Fibroblast of gingiva (primary cell): ENCODE measurements around the gene APOBEC3A.
"Not testable (repeated sequence)": the region's sequence is repeated elsewhere in the genome, so short reads cannot be mapped to it uniquely, and the experiment has no call there.

Experiments
- DNase-seq: peaks from one replicate; pipeline ENCODE4 v3.0.0-alpha.2; 2011; ENCODE audit warnings: low read depth

The APOBEC3A gene

DNA sequence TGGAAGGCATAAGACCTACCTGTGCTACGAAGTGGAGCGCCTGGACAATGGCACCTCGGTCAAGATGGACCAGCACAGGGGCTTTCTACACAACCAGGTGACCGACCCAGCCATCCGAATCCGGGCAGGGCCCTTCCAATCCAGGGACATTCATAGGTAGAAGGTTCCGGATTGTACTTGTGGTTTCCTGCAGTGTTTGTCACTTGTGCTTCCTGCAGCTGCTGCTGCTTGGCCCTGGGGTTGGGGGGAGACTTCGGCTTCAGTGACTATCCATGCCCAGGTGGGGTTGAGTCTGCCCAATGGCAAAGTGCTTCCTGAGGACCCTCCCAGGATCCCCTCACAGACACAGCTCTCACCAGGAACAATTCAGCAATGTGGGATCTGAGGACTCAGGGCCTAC is 2.2 kb downstream of the APOBEC3A start:
- DNase-seq, result peak; percentile 0

DNA sequence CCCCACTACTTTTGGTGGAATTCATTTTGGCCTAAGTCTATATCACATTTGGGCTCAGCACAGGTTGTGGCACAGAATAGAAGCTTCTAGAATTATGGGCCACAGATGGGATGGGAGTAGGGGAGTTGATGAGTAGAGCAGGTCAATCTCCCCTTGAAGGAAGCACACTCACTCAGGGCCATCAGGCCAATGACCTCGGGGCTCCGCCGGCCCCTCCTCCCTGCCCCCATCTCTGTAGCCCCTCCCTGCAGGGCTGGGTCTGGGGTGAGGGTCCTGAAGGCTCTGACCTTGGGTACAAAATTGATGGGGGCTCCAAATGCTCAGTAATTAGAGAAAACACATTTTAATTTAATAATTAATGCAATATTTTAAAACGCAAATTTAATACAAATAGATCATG is 3.3 kb downstream of the APOBEC3A start:
- not testable (repeated sequence) for DNase-seq

DNA sequence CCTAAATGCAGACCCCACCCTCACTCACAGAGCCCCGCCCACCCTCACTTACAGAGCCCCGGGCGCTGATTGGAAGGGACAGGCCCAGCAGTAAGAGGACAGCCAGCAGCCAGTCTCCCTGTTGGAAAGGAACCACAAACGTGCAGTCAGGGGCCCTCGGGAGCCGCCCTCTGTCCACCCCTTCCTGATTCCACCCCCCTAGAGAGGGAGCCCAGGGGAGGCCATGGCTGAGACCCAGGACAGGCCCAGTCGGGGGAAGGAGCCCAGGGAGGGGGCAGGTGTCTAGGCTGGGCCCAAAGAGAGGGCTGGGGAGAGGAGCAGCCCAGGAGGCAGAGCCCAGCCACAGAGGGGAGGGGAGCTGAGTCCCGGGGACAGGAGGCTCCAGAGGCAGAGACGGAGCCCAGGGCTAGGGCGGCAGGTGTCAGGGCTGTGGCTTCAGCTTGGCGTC is 5.9 kb downstream of the APOBEC3A start:
- not testable (repeated sequence) for DNase-seq

DNA sequence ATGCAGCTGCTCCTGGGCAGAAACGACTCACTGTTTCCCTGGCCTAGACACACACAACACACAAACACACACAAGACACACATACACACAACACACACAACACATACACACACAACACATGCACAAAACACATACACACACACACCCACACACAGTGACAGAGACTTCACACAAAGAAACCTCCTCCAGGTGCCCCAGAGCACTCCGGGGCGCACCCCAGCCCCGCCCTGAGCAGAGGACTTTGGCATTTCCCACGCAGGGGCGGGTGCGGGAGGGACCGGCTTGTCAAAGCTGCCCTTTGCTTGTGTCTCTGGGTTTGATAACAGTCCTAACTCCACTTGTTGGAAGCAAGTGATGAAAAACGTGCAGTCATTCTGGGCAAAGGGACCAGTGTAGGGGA is 6.5 kb downstream of the APOBEC3A start:
- no peak for DNase-seq

DNA sequence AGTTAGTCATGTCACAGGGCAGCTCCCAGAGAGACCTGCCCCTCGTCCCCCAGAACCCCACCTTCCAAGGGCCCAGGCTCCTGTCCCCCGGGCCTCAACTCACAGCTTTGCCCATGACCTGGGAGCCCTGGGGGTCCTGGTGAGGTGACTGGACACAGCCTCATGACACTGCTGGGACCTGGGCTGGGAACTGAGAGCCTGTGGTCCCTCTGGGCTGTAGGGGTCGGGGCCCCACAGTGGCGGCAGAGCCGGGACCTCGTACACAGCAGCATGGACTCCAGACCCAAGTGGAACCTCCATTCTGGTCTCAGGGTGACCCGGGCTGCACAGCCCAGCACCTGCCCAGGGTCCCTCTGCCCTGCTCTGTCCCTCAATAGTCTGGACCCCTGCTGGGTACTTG is 6.9 kb downstream of the APOBEC3A start:
- DNase-seq, result no peak

DNA sequence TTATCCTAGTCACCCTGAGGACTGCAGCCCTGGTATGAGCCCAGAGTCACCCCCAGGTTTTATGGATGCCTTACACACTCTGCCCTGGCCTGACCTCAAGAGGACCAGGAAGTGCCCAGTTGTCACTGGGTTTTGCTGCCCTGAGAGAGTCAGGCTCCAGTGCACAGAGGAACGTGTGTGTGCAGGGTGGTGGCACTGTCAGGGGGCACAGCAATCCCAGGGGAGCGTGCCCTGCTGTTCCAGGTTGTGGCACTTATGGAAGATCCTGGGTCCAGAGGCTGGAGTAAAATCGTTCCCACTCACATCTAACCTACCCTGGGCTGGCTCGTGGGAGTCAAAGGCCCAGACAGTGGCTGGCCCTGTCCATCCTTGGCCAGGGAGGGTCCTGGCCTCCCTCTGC is 7.6 kb downstream of the APOBEC3A start:
- no peak for DNase-seq

DNA sequence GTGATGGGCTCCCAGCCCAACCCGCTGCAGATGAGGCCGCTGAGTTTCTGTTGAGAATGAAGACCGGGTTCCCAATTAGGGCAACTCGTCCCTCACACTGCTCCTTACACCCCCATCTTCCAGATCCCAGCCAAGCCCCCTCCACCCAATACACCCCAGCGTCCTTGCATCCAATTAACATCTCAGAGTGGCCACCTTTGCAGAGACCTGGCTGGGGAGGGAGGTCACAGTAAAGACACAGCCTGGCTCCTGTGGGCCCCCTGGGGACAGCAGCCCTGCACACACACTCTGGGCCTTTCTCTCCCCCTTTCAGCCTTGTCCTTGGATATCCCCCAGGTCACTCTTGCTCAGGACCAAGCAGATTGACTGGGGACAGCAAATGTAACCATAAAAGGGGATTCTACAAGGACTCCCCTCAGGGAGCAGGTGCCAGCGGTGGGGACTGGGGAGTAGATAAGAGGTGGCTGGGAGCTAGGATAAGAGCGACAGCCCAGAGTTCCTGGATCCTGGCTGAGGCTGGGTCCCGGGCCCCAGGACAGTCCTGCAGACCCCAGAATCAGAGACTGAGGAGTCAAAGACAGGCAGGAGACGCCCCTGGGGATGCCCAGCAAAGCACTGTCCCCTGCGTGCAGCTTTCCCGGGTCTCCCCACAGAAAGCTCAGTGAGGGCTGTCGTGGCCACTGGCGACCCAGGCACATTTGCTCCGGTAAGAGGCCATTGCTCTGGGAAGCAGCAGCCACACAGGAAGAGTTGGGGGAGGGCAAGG is 8.4 kb downstream of the APOBEC3A start:
- no peak for DNase-seq

DNA sequence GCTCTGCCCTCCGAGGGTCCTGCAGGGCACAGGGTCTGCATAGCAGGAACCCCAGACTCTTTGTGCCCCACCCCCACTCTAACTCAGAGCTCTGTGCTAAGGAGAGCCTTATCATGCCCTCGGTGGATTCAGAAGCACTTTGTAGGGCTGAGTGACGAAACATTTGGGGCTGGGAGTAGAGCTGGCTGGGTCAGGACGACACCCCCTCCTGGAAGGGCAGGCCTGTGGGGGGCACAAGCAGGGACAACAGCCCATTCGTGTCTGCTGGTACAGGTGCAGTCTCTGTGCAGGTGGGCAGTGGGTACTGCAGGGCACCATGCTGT is 8.9 kb downstream of the APOBEC3A start:
- DNase-seq, result no peak

DNA sequence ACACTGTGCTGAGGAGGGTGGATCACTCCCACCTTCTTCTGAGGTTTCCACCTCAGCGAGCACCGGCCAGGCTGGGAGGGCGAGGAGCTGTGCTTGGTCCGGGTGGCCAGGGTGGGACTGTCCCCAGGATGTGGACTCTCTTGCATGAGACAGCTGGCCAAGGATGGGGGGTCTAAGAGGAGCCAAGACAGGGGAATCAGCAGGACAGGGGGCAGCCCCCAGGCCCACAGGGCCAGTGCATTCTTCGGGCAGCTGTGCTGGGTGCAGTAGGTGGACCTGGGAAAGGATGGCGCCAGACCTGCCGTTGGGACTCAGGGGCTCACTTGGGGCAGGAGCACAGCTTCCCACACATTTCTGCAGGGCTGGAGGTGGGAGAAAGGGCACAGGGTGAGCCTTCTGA is 9.5 kb downstream of the APOBEC3A start:
- no peak for DNase-seq

DNA sequence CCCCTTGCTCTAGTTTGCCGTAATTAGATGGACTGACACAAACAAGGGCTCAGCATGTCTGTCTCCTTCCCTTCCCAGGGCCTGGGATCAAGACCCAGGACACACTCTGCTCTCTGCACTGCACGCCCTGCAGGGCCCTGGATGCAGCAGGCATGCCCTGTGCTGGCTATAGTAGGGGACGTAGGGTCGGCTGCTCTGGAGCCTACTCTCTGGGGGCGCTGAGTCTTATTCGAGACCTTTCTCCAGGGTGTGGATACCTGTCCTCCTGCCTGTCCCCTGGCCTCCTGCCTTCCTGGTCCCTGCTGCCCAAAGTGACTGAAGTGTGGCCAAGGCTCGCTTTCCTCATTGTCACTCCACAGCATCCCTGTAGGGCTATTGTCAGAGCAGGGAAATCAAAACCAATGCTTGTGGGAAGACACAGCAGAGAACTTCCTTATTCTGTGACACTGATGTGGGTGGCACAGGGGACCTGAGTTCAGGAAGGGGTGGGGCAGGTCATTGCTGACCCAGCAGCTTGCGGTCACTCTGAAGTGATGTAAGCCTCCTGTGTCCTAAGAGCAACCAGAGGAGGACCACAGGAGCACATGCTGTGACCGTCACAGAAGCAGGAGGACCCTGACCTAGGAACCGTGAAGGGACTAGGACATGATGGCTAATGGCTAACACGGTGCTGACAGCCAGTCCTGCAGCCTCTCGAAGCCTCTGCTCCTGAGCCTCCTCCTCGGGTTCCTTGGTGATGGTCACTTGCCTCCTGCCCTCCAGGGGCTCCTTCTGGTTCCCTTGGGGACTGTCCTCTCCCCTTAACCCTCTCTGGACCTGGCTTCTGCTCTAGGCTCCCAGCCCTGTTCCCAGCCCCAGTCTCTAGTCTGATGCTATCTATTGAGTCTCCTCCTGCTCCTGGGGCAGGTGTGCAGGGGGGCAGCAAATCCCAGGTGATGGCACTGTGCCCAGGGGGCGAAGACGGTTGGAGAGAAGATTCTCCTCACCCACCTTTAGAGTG is 10.3 kb downstream of the APOBEC3A start:
- DNase-seq, result no peak

DNA sequence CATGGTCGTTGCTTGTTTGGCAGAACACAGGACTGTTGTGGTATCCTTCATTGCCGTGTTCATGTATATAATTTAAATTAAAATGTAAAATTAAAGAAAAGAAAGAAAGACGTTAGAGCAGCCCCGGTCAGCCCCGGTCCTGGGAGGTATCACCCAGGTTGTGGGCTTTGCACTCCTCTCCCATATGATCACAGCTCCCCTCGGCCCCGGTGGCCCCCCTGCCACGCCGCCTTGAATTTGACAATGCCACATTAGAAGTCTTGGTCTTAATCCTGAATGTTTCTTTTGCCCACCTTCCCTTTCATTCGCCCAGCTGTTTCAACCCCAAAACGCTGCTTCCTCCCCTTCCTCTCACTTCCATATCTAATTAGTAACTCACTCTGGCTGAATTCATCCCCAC is 11.4 kb downstream of the APOBEC3A start:
- no peak for DNase-seq

DNA sequence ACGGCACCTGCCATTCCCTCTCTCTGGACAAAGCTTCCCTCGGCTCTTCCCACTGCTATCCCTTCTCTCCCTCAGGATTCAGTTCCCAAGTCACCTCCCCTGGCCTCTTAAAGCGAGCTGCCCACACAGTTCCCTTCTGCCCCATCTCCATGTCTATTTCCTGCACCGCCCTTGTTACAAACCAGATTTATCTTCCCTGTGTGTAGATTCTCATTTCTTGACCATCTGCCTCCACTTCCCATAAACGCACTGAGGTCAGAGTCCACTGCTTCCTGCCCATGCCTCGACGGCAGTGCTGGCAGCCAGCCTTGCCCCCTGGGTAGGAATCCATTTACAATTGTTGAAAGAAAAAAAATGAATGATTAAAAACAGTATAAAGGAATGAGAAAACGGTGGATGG is 13.1 kb downstream of the APOBEC3A start:
- no peak for DNase-seq

DNA sequence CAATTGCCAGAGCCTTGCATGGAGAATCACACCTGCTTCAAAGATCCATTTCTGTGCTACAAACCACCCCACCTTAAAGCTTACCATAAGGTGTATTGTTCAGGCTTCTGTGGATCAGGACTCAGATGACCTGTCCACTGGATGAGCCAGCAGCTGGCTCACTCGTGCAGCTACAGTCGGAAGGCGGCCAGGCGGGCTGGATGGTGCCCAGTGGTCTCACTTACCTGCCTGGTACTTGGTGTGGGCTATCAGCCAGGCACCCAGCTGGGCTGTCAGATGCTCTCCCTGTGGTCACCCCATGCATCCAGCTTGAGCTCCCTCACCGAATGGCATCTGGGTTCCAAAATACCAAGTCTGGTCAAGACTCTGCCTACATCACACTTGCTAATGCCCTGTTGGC is 13.8 kb downstream of the APOBEC3A start:
- DNase-seq, result no peak

DNA sequence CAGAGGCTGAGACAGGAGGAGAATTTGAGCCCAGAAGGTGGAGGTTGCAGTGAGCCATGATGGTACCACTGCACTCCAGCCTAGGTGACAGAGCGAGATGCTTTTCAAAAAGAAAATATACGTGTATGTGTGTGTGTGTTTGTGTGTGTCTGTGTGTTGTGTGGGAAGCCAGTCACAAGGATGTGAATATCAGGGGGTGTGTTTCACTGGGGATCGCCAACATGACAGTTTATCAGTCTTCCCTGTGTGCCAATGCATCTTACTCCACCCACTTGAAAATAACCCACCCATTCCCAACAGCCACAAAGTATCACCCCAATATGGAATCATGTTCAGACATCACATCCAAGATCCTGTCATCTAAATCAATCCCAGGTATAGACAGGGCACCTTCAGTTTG is 14.4 kb downstream of the APOBEC3A start:
- DNase-seq, result no peak

DNA sequence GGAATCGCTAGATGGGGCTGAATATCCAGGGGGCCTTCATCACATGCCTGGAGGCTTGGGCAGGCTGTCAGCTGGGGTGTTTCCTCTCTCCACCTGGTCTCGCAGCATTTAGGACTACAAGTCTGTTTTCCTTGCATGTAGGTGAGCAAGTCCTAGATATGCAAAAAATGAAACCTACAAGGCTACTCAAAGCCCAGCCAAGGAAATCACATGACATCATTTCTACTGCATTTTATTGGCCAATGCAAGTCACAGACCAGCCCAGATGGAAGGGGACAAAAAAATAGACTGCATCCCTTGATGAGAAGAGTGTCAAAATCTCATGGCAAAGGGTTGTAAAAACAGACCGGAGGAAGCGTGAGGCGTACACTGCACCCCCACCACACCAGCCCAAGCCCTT is 15.1 kb downstream of the APOBEC3A start:
- DNase-seq, result no peak

DNA sequence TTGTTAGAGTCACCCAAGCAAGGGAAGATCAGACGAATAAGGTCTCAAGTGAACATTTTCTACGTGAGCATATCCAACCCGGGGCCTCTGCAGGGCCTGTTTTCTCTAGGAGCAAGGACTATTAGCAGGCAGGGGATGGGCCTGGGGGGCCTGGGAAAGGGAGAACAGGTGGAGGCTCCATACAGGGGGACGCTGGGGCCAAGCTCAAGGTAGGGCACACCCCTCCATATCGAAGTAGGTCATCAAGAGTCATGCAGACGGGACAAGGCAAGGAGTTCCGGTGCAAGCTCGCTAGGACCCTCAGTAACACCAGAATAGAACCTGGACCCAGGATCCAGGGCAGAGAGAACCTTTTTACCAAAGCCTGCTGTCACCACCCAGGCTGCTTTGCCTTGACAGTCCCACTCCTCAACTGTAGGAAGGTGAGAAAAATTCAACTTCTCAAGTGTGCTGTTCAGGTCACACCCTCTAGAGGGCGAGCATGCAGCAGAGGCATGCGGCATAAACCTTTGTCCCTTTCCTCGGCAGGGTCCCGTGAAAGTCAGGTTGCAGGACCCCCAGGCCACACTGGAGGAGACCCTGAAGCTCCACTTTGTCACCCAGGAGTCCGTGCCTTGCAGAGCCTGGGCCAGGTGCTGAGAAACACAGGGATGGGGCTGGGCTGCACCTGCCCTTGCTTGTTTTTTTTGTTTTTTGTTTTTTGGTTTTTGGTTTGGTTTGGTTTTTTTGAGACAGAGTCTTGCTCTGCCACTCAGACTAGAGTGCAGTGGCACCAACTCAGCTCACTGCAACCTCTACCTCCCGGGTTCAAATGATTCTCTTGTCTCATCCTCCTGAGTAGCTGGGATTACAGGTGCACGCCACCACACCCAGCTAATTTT is 16.1 kb downstream of the APOBEC3A start:
- DNase-seq, result no peak

DNA sequence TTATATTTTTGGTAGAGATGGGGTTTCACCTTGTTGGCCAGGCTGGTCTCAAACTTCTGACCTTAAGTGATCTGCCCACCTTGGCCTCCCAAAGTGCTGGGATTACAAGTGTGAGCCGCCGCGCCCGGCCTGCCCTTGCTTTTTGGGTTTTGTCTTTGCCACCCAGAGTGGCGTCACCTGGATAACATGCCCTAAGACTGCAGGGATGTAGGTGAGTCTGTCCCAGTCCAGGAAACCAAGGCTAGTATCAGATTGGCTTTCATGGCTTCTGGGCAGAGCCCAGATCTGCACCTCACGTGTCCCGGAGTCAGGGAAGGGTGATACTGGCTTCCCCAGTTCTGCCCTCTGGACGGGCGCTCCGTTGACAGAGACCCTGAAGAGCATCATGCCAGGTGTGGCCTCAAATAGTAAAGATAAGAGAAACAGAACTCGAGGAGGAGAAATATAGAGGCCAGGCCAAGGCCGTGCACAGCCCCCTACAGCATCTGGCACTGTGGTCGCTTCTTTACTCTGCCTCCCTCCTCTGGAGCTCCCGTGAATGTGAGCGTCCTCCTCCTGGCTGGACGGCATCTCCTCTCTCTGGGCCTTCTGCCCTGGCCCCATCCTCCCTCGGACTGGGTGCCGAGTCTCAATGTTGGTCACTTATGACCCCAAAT is 16.9 kb downstream of the APOBEC3A start:
- DNase-seq, result no peak

DNA sequence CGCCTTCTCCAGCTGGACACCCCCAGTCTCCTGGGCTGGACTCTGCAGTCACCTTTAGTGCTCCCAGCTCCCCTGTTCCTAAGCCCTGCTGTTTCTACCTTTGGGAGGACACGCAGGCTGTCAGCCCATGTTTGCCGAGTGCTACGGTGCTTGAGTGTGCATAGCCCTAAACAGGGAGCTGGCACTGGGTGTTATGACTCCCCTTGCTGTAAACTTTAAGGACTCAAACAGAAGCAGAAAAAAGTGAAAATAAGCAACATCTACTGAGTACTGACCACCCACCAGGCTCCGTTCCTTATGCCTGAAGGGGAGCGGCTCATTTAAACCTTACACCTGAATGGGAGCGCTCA is 17.4 kb downstream of the APOBEC3A start:
- DNase-seq, result no peak

DNA sequence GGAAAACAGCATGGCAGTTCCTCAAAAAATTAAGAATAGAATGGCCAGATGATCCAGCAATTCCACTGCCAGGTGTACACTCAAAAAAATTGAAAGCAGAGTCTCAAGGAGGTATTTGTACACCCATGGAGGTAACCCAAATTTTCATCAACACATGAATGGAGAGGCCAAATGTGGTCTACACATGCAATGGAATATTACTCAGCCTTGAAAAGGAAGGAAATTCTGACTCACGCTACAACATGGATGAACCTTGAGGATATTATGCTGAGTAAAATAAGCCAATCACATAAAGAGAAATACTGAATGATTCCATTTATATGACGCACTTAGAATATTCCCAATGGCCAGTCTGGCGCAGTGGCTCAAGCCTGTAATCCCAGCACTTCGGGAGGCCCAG is 19.9 kb downstream of the APOBEC3A start:
- not testable (repeated sequence) for DNase-seq

DNA sequence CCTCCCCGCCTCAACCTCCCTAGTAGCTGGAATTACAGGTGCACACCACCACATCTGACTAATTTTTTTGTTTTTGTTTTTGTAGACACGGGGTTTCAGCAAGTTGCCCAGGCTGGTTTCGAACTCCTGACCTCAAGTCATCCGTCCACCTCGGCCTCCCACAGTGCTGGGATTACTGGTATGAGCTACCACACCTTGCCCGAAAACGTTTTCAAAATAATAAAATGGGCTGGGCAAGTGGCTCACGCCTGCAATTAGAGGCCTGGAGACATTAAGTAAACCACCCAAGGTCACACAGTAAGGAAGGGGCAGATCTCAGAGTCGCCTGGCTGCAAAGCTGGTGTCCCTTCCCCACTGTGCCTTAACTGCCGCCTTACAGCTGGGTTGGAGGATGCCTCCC is 23.2 kb downstream of the APOBEC3A start:
- DNase-seq, result not testable (repeated sequence)
